ENCODE results near the gene TSPYL2. TPM values are rescaled to one million over a fixed set of nuclear protein-coding genes. Genes with fewer than 3 reads are reported as not detected.

TSPYL2 gene
- polyA plus RNA-seq, 3 donors = 22.4 to 34.2 (median 28.2) TPM

GRCh38 chrX:53116101-53116500 is 33.9 kb downstream of the TSPYL2 start:
- DNase-seq (ENCODE audit: low read depth in 3 of 3, low spot score in 2 of 3) = no peak

GRCh38 chrX:53122013-53122412 is 39.8 kb downstream of the TSPYL2 start:
- no peak for DNase-seq (ENCODE audit: low read depth in 3 of 3, low spot score in 2 of 3)

GRCh38 chrX:53125506-53125905 is 43.3 kb downstream of the TSPYL2 start:
- no peak for DNase-seq (ENCODE audit: low read depth in 3 of 3, low spot score in 2 of 3)

DNA sequence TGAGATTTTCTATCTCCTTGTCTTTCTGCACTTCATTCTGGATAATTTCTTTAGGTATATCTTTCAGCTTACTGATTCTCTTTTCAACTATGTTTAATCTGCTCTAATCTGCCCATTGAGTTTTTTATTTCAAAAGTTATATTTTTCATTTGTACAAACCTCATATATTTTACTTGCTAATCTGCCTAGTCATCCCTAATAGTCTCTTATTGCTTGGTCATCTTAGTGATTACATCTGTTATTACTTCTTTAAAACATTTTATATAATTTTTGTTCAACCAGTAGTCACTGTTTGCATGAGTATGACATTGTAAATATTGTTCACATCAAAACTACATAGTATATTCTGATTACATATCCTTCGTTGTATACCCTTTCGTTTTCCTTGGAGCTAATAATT is 44.2 kb downstream of the TSPYL2 start:
- no peak for DNase-seq (ENCODE audit: low read depth in 3 of 3, low spot score in 2 of 3)

DNA sequence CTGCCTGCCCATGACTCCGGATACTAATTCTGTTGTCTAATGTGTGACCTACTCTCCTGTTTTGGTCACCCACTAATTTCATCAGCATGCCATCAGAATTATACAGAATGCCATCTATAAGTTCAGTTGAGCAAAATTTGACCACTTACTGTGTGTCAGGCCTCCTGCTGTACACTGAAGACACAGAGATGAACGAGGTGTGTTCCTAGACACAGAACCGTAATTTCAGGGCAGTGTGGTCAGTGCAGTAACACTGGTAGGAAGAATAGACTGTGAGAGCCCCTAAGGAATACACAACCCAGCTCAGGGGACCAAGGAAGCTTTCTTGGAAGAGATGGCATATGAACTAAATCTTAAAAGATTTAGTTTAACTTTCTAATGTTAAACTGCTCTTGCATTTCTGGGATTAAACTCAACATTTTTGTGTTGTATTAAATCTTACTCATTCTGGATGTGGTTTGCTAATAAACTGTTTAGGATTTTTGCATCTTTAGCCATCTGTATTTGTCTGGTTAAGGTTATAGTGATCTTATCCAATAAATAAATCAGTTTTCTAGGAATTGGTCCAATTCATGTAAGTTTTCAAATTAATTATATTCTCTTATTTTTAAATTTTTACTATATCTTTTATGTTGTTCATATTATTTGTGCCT is 46.1 kb downstream of the TSPYL2 start:
- no peak for DNase-seq (ENCODE audit: low read depth in 3 of 3, low spot score in 2 of 3)

DNA sequence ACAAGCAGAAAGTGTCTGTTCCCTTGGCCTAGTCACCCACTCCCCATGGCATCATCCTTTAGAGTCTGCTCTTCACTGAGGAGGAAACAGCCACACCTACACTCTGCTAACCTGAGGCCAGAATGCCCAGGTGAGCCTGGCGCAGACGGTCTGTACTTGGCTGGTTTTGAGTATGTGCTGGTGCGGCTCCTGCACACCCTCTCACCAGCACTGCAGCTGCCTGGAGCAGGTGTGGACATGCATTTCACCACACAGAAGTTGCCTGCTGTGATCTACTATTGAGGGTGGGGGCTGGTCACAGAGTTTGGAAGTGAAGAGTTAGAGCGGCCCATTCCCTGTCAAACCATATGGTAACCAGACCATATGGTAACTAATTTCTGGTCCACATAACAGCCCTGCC is 51.2 kb downstream of the TSPYL2 start:
- DNase-seq (ENCODE audit: low read depth in 3 of 3, low spot score in 2 of 3) = no peak

- DNase-seq (ENCODE audit: low read depth in 3 of 3, low spot score in 2 of 3) = no peak
Measured at GRCh38 chrX:53135581-53135980, 53.4 kb downstream of the TSPYL2 start.

Other genes starting within 250 kb of the TSPYL2 start
- gene XAGE3, start 214.3 kb upstream of the TSPYL2 start, polyA plus RNA-seq (ENCODE audit: insufficient read length in 3 of 3) = not detected
- gene FAM156B, start 185.0 kb upstream of the TSPYL2 start, polyA plus RNA-seq (ENCODE audit: insufficient read length in 3 of 3) = 10 to 100 TPM in 2 of 3 donors, 1 to 10 TPM in 1; 9.9 to 17.5 (median 14.1) TPM
- gene FAM156A, start 123.8 kb upstream of the TSPYL2 start, polyA plus RNA-seq (ENCODE audit: insufficient read length in 3 of 3) = 10 to 100 TPM; 16.7 to 21.7 (median 19.3) TPM
- 10 to 100 TPM; 13.1 TPM for gene GPR173, start 33.6 kb upstream of the TSPYL2 start, polyA plus RNA-seq (ENCODE audit: insufficient read length in 3 of 3)
- 10 to 100 TPM in 2 of 3 donors, 1 to 10 TPM in 1; 9.0 to 34.7 (median 10.2) TPM for gene KANTR, start 11.8 kb downstream of the TSPYL2 start, polyA plus RNA-seq (ENCODE audit: insufficient read length in 3 of 3)
- 10 to 100 TPM; 59.8 to 71.3 (median 66.8) TPM for gene KDM5C, start 142.8 kb downstream of the TSPYL2 start, polyA plus RNA-seq (ENCODE audit: insufficient read length in 3 of 3)
- 10 to 100 TPM; 12.3 to 13.6 (median 12.9) TPM for gene IQSEC2, start 199.2 kb downstream of the TSPYL2 start, polyA plus RNA-seq (ENCODE audit: insufficient read length in 3 of 3)